Tibial nerve (tissue), 4 donors: ENCODE data around the gene UGT1A5. TPM values are rescaled to one million over a fixed set of nuclear protein-coding genes. Genes with fewer than 3 reads are reported as not detected.

ENCODE experiments used
- DNase-seq, 2 donors: peaks; one replicate each; pipeline ENCODE4 v3.0.0-alpha.2; 2019; ENCODE audit warnings: low spot score in 2 of 2
- H3K27ac ChIP-seq, 4 donors: fragments of 200-600 bp; sonication (generic) in 3 of 4; one replicate each; pipeline ENCODE4 v1.5.1; 2017 to 2019; ENCODE audit warnings: mild to moderate bottlenecking in 1 of 4
- H3K27me3 ChIP-seq, 2 donors: fragments of 200-600 bp; sonication (generic) in 1 of 2; one replicate each; pipeline versions ENCODE4 v1.5.1 to v1.6.0; 2017 to 2019
- H3K36me3 ChIP-seq, 3 donors: fragments of 200-600 bp; sonication (generic); one replicate each; pipeline ENCODE4 v1.5.1; 2018 to 2019
- H3K4me1 ChIP-seq, 4 donors: fragments of 200-600 bp; sonication (generic) in 3 of 4; one replicate each; pipeline ENCODE4 v1.5.1; 2017 to 2019
- H3K4me3 ChIP-seq, 4 donors: fragments of 200-600 bp; sonication (generic) in 3 of 4; one replicate each; pipeline ENCODE4 v1.5.1; 2017 to 2019; ENCODE audit warnings: mild to moderate bottlenecking in 1 of 4, moderate library complexity in 1 of 4
- H3K9me3 ChIP-seq, 4 donors: fragments of 200-600 bp; sonication (generic) in 3 of 4; one replicate each; pipeline ENCODE4 v1.5.1; 2017 to 2019
- CTCF ChIP-seq, 5 experiments: fragments of 200-600 bp in 3 of 5; fragments of 450-650 bp in 2 of 5; sonication (generic) in 3 of 5; IDR thresholded peaks; one replicate each; pipeline ENCODE4 v1.5.1; 2016 to 2019; ENCODE audit warnings: antibody characterized with exemption in 5 of 5, mild to moderate bottlenecking in 3 of 5, moderate library complexity in 2 of 5
- EP300 ChIP-seq, 2 donors: sonication (generic); formaldehyde crosslinking; IDR thresholded peaks; one replicate each; pipeline ENCODE4 v1.6.1; 2017; ENCODE audit warnings: antibody characterized with exemption in 2 of 2, mild to moderate bottlenecking in 1 of 2
- POLR2A ChIP-seq, 2 donors: fragments of 450-650 bp; IDR thresholded peaks; one replicate each; pipeline ENCODE4 v1.6.1; 2017; ENCODE audit warnings: antibody characterized with exemption in 2 of 2, mild to moderate bottlenecking in 2 of 2, moderate library complexity in 2 of 2
- WGBS, 2 donors: methylation state at CpG; one replicate each; pipeline ENCODE4 v1.1.5; 2018; 5-methylcytosine and 5-hydroxymethylcytosine counted together
- total RNA-seq, 4 donors: library from RNA; depleted of rRNA; stranded (reverse); fragments of >200 nt; gene quantifications; one replicate each; pipeline ENCODE4 v1.1.0, GENCODE V29; 2016

Gene UGT1A5
- total RNA-seq, 4 donors from 2014 or later: not detected

- DNase-seq: no peak
- Histone ChIP-seq H3K4me3 (no peak overlapping the region), H3K4me1 (no peaks in the 10 kb centered on the region), H3K27ac (no peak overlapping the region), H3K27me3 (no peaks in the 10 kb centered on the region), H3K9me3 (peaks cover 0 to 4% (median 0%) of the 10 kb centered on the region in 4 donors), H3K36me3 (no peaks in the 10 kb centered on the region)
- WGBS, 2 donors: 69 to 78% methylated on average over 17 of the region's 17 CpGs
- TF ChIP-seq POLR2A (IDR thresholded peaks at IDR 0.05) (no peak), EP300 (IDR thresholded peaks at IDR 0.05) (no peak), CTCF (IDR thresholded peaks at IDR 0.05) (no peak)
Measured at GRCh38 chr2:233794128-233794658, 81.5 kb downstream of the UGT1A5 start.

DNA sequence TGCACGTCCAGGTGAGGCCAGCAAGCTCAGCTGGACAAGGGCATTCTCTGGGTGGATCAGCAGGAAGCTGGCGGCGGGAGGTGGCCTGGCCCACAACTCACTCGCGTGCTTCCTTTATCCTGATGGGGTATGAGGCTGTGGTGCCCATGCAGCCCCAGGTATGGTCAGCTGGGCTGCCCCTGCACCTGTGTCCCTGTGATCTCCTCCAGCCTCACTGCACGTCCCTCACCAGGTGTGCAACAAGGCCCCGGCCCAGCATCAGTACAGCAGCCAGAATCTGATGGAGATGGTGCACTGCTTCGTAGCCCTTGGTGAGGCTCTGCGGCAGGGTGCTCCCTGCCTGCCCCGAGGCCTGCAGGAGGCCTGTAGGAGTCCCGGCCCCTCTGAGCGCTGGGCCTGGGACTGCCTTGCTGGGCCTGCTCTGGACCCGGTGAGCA, 83.0 kb downstream of the UGT1A5 start:
- H3K4me3 ChIP-seq: no peak overlapping the region
- TF ChIP-seq CTCF (IDR thresholded peaks at IDR 0.05): no peak
- TF ChIP-seq EP300 (IDR thresholded peaks at IDR 0.05): no peak
- TF ChIP-seq POLR2A (IDR thresholded peaks at IDR 0.05): no peak
- 94% methylated on average over 6 to 8 of the region's 13 CpGs for WGBS, 2 donors
- no peaks in the 10 kb centered on the region for H3K4me1 ChIP-seq
- H3K27me3 ChIP-seq: no peaks in the 10 kb centered on the region
- no peak for DNase-seq
- no peaks in the 10 kb centered on the region for H3K9me3 ChIP-seq
- no peaks in the 10 kb centered on the region for H3K36me3 ChIP-seq
- H3K27ac ChIP-seq: no peak overlapping the region

GRCh38 chr2:233796254-233796653, 83.5 kb downstream of the UGT1A5 start:
- WGBS, 2 donors: 86 to 93% methylated on average over 9 of the region's 9 CpGs
- H3K9me3 ChIP-seq: no peaks in the 10 kb centered on the region
- no peaks in the 10 kb centered on the region for H3K36me3 ChIP-seq
- no peak for TF ChIP-seq POLR2A (IDR thresholded peaks at IDR 0.05)
- TF ChIP-seq EP300 (IDR thresholded peaks at IDR 0.05): no peak
- TF ChIP-seq CTCF (IDR thresholded peaks at IDR 0.05): no peak
- no peak for DNase-seq
- no peak overlapping the region for H3K4me3 ChIP-seq
- H3K4me1 ChIP-seq: no peaks in the 10 kb centered on the region
- H3K27me3 ChIP-seq: no peaks in the 10 kb centered on the region
- H3K27ac ChIP-seq: no peak overlapping the region

DNA sequence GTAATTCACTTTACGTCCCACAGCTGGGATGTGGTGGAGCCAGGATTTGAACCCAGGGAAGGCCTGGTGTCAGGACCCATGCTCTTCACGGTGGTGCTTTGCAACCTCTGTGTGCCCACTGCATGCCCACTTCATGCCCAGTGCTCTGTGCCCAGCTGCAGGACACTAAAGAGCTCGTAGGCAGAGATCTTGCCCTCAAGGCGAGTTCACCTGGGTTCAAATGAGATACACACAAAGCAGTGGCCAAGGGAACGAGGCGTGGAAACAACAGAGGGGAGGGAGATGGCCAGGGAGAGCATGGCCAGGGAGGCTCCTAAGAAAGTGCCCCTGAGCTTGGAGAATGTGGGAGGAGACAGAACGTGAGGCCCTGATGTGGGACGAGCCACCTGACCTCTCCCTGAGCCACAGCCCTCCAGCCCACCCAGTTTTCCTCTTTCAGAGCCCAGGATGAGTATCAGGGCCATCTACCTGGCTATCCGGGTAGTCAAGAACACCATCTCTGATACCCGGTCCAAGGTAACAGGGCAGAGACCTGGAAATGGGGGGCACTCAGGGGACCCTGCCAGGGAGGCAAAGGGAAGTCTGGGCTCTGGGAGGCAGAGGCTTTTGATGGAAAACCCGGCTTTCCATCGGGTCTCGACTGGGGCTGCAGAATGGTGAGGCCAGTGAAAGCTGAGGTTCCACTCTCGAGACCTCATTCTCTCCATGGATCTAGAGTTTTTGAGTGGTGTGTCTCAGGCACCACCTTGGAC, 85.8 kb downstream of the UGT1A5 start:
- no peak for DNase-seq

More for the DNA sequence above, 85.8 kb downstream of the UGT1A5 start:
- no peak overlapping the region for H3K4me3 ChIP-seq
- H3K27me3 ChIP-seq: no peaks in the 10 kb centered on the region
- no peaks in the 10 kb centered on the region for H3K4me1 ChIP-seq
- WGBS, 2 donors: 72 to 77% methylated on average over 14 of the region's 14 CpGs
- no peak overlapping the region for H3K27ac ChIP-seq
- no peak for TF ChIP-seq POLR2A (IDR thresholded peaks at IDR 0.05)
- TF ChIP-seq CTCF (IDR thresholded peaks at IDR 0.05): no peak
- TF ChIP-seq EP300 (IDR thresholded peaks at IDR 0.05): no peak
- H3K36me3 ChIP-seq: no peaks in the 10 kb centered on the region
- H3K9me3 ChIP-seq: no peaks in the 10 kb centered on the region
